HepG2 (cell line): ENCODE data around the gene HRG. TPM values are rescaled to one million over a fixed set of nuclear protein-coding genes. Genes with fewer than 3 reads are reported as not detected.

Experiments
- ATAC-seq: fragments of 200-7000 bp; cut with Tn5 transposase; 3 replicates; pipeline ENCODE4 v1.9.1; 2020; ENCODE audit warnings: mild to moderate bottlenecking, moderate library complexity
- BruUV-seq: library from RNA; stranded (reverse); fragments of 400-500 nt; replicated peaks from 2 replicates; lab custom pipeline; 2021; lab: Mats Ljungman, UMichigan
- CTCF ChIA-PET: fragments of 300-600 bp; formaldehyde crosslinking; extraction: SDS; loops from one replicate; lab custom pipeline; 2021; ENCODE audit warnings: low total read pairs, inconsistent platforms, low intra/inter-chr PET ratio; lab: Yijun Ruan, JAX
- POLR2A ChIA-PET: fragments of 350-600 bp; sonication (Branson Sonifier 250); formaldehyde crosslinking; loops from one replicate; lab custom pipeline; 2020; ENCODE audit warnings: antibody characterized with exemption, inconsistent platforms; lab: Yijun Ruan, JAX
- DNase-seq: peaks from one replicate; pipeline ENCODE4 v3.0.0-alpha.2; 2015; ENCODE audit warnings: low spot score
- FAIRE-seq: peaks from 3 replicates; lab custom pipeline; 2011; peaks lifted over from hg19 to GRCh38; lab: Jason Lieb, UNC
- H2AFZ ChIP-seq: one replicate; pipeline ENCODE4 v1.6.1; 2011; ENCODE audit warnings: low read length, inconsistent platforms
- H3K27ac ChIP-seq: fragments of 300-600 bp; 3 replicates; pipeline ENCODE4 v1.8.0; 2011; ENCODE audit warnings: mixed run types, mild to moderate bottlenecking, mixed read lengths, low read length, inconsistent platforms; ENCODE audit not compliant: insufficient read depth; ENCODE audit errors: extremely low read length
- H3K27me3 ChIP-seq, 2 experiments: fragments of 200-600 bp in 1 of 2; 2 replicates in 1 of 2; 3 replicates in 1 of 2; pipeline versions ENCODE4 v1.6.0 to v1.8.0; 2011; ENCODE audit warnings: low read length in 2 of 2, mild to moderate bottlenecking in 2 of 2, moderate library complexity in 2 of 2, inconsistent platforms in 1 of 2; ENCODE audit not compliant: insufficient read depth in 2 of 2, control insufficient read depth in 1 of 2
- H3K36me3 ChIP-seq, 2 experiments: fragments of 200-600 bp in 1 of 2; replicated peaks in 1 of 2; 2 replicates in 1 of 2; 3 replicates in 1 of 2; pipeline versions ENCODE4 v1.5.1 to v1.8.0; 2011; ENCODE audit warnings: low read length in 2 of 2, inconsistent platforms in 1 of 2; ENCODE audit not compliant: insufficient read depth in 2 of 2, control insufficient read depth in 1 of 2
- H3K4me1 ChIP-seq: 2 replicates; pipeline ENCODE4 v1.5.1; 2012; ENCODE audit warnings: low read length, inconsistent platforms; ENCODE audit not compliant: insufficient read depth
- H3K4me2 ChIP-seq: 2 replicates; pipeline ENCODE4 v1.6.0; 2011; ENCODE audit warnings: low read depth, low read length, inconsistent platforms
- H3K4me3 ChIP-seq, 3 experiments: fragments of 200-600 bp in 1 of 3; sonication (generic), shearing (Covaris generic) in 1 of 3; replicated peaks in 1 of 3; 2 replicates each; pipeline ENCODE4 v1.5.1; 2011 to 2016; ENCODE audit warnings: low read length in 3 of 3, inconsistent platforms in 2 of 3, low read depth in 2 of 3, mild to moderate bottlenecking in 2 of 3, control low read depth in 1 of 3, mixed read lengths in 1 of 3; ENCODE audit not compliant: insufficient read depth in 1 of 3
- H3K79me2 ChIP-seq: one replicate; pipeline ENCODE4 v1.6.1; 2011; ENCODE audit warnings: low read length, inconsistent platforms; ENCODE audit not compliant: insufficient read depth
- H3K9ac ChIP-seq: 2 replicates; pipeline ENCODE4 v1.6.0; 2011; ENCODE audit warnings: mild to moderate bottlenecking, low read depth, low read length, inconsistent platforms; ENCODE audit not compliant: insufficient read depth
- H3K9me3 ChIP-seq: 2 replicates; pipeline ENCODE4 v1.5.1; 2012; ENCODE audit warnings: mild to moderate bottlenecking, low read length
- H4K20me1 ChIP-seq: 2 replicates; pipeline ENCODE4 v1.6.0; 2011; ENCODE audit warnings: inconsistent platforms, mild to moderate bottlenecking, low read length, moderate library complexity; ENCODE audit not compliant: insufficient read depth
- ATF7-NPFF ChIP-seq: sonication (generic); formaldehyde crosslinking; IDR thresholded peaks from 2 replicates; pipeline ENCODE4 v1.8.1; 2023; ENCODE audit warnings: mild to moderate bottlenecking, low read depth, missing genetic modification reagents, moderate library complexity
- CREM ChIP-seq, 2 experiments: sonication (generic) in 1 of 2; formaldehyde crosslinking in 1 of 2; IDR thresholded peaks; 2 replicates each; pipeline versions ENCODE4 v1.4.0 to v1.6.1; 2016 to 2020; ENCODE audit warnings: antibody characterized with exemption in 1 of 2, mild to moderate bottlenecking in 1 of 2, missing genetic modification reagents in 1 of 2
- KMT2B ChIP-seq: IDR thresholded peaks from 2 replicates; pipeline ENCODE4 v1.6.1; 2016; ENCODE audit warnings: missing genetic modification reagents, missing compliant biosample characterization
- MAFF ChIP-seq: IDR thresholded peaks from 2 replicates; pipeline ENCODE4 v1.6.1; 2011; ENCODE audit warnings: low read depth, low read length, improper control_type of control experiment
- NR2C2 ChIP-seq: sonication (generic); formaldehyde crosslinking; IDR thresholded peaks from 2 replicates; pipeline ENCODE4 v1.4.0; 2020; ENCODE audit warnings: missing genetic modification reagents, mild to moderate bottlenecking, moderate library complexity, borderline replicate concordance
- PATZ1 ChIP-seq: sonication (generic); formaldehyde crosslinking; IDR thresholded peaks from 2 replicates; pipeline ENCODE4 v1.4.0; 2020; ENCODE audit warnings: missing genetic modification reagents
- TCF12 ChIP-seq, 2 experiments: fragments of 450-650 bp in 1 of 2; sonication (generic) in 1 of 2; formaldehyde crosslinking in 1 of 2; IDR thresholded peaks; 2 replicates each; pipeline versions ENCODE4 v1.6.1 to v1.8.0; 2017 to 2022; ENCODE audit warnings: antibody characterized with exemption in 1 of 2, mild to moderate bottlenecking in 1 of 2, missing genetic modification reagents in 1 of 2, moderate library complexity in 1 of 2
- ZC3H13 ChIP-seq: sonication (generic); formaldehyde crosslinking; IDR thresholded peaks from 2 replicates; pipeline ENCODE4 v1.8.1; 2023; ENCODE audit warnings: mild to moderate bottlenecking, missing genetic modification reagents, moderate library complexity
- ZNF235 ChIP-seq: sonication (generic); formaldehyde crosslinking; IDR thresholded peaks from 2 replicates; pipeline ENCODE4 v1.8.1; 2023; ENCODE audit warnings: mild to moderate bottlenecking, missing genetic modification reagents, borderline replicate concordance
- WGBS: methylation state at CpG from one replicate; pipeline ENCODE4 v1.1.6; 2017; ENCODE audit warnings: low lambda C conversion rate; 5-methylcytosine and 5-hydroxymethylcytosine counted together
- in situ Hi-C: cut with HindIII; loops from 2 replicates; pipeline ENCODE4 v1.10.0; 2017; ENCODE audit warnings: low pct_unique_long_range_greater_than_20kb; ENCODE audit not compliant: extremely low pct_ligation_motif_present
- intact Hi-C: fragments of 100-400 bp; cut with micrococcal nuclease; formaldehyde crosslinking; loops from one replicate; pipeline ENCODE4 v1.10.0; 2022; ENCODE audit not compliant: unreplicated experiment
- polyA plus RNA-seq, 8 experiments: library from polyadenylated mRNA; depleted of rRNA in 3 of 8; stranded (reverse) in 7 of 8; unstranded in 1 of 8; fragments of >200 nt; fragmentation: Illumina TruSeq in 4 of 8; extraction: Trizol in 4 of 8; gene quantifications; 2 replicates each; pipeline versions ENCODE4 v1.2.1 to v1.2.3, GENCODE V29; 2011 to 2016; ENCODE audit warnings: low read depth in 4 of 8, missing spikeins in 1 of 8, mixed read lengths in 1 of 8; ENCODE audit not compliant: insufficient read depth in 1 of 8
- total RNA-seq, 5 experiments: library from RNA; depleted of rRNA; stranded (reverse); fragments of >200 nt; fragmentation: Illumina TruSeq; extraction: Trizol; gene quantifications; 2 replicates each; pipeline ENCODE4 v1.2.3, GENCODE V29; 2016; ENCODE audit warnings: low read depth in 1 of 5
- TF ChIP-seq, protein P1 (sequence below): sonication (generic); formaldehyde crosslinking; IDR thresholded peaks from 2 replicates; pipeline ENCODE4 v1.5.0; 2020; ENCODE audit warnings: missing genetic modification reagents
- TF ChIP-seq, protein P2 (sequence below): sonication (generic); formaldehyde crosslinking; IDR thresholded peaks from 2 replicates; pipeline ENCODE4 v1.5.1; 2020; ENCODE audit warnings: missing genetic modification reagents, mild to moderate bottlenecking, borderline replicate concordance

HRG gene
- total and polyA plus RNA-seq, 2 of the 13 experiments (the other 11 are each of a cell fraction or from before 2014, with no cell fraction given), result 0.09 to 0.11 TPM

GRCh38 chr3:186705882-186706780, 40.3 kb downstream of the HRG start:
- FAIRE-seq, result no peak
- 37% methylated on average over 6 of the region's 6 CpGs for WGBS

GRCh38 chr3:186708983-186709679, 43.3 kb downstream of the HRG start:
- CTCF ChIA-PET, result no interaction called here
- 10% methylated on average over 6 of the region's 6 CpGs for WGBS
- Histone ChIP-seq H4K20me1 (no peaks in the 10 kb centered on the region), H3K36me3 (no peaks in the 10 kb centered on the region), H3K9ac (no peak overlapping the region), H2AFZ (no peak overlapping the region), H3K27ac (no peak overlapping the region), H3K4me3 (no peak overlapping the region), H3K4me1 (no peaks in the 10 kb centered on the region), H3K27me3 (peaks cover 0 to 4% of the 10 kb centered on the region in 2 experiments; a peak in 1 of 5 replicates), H3K79me2 (no peaks in the 10 kb centered on the region), H3K4me2 (no peak overlapping the region), H3K9me3 (no peaks in the 10 kb centered on the region)
- intact Hi-C loops (no loop called here), in situ Hi-C loops (no loop called here)
- FAIRE-seq (no peak), ATAC-seq (no peak), DNase-seq (no peak)
- TF ChIP-seq PATZ1 (no peak), KMT2B (no peak), CREM (IDR thresholded peaks at IDR 0.05) (no peak), CREM (CRISPR knock-in tag; IDR thresholded peaks at IDR 0.05) (no peak)
- TF ChIP-seq, protein P1, sequence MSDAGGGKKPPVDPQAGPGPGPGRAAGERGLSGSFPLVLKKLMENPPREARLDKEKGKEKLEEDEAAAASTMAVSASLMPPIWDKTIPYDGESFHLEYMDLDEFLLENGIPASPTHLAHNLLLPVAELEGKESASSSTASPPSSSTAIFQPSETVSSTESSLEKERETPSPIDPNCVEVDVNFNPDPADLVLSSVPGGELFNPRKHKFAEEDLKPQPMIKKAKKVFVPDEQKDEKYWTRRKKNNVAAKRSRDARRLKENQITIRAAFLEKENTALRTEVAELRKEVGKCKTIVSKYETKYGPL, result no peak
- no TSS peak for BruUV-seq
- POLR2A ChIA-PET, result no interaction called here

More at GRCh38 chr3:186705882-186706780, 40.3 kb downstream of the HRG start:
- POLR2A ChIA-PET, result no interaction called here
- Histone ChIP-seq H3K9ac (no peak overlapping the region), H3K27ac (no peak overlapping the region), H3K4me3 (no peak overlapping the region), H3K27me3 (peaks cover 0 to 4% of the 10 kb centered on the region in 2 experiments; a peak in 1 of 5 replicates), H3K9me3 (no peaks in the 10 kb centered on the region), H3K36me3 (no peaks in the 10 kb centered on the region), H3K79me2 (no peaks in the 10 kb centered on the region), H2AFZ (no peak overlapping the region), H3K4me2 (no peak overlapping the region), H4K20me1 (no peaks in the 10 kb centered on the region), H3K4me1 (no peaks in the 10 kb centered on the region)
- intact Hi-C loops, result no loop called here
- in situ Hi-C loops, result no loop called here
- BruUV-seq, result no TSS peak
- CTCF ChIA-PET, result no interaction called here
- TF ChIP-seq TCF12 (IDR thresholded peaks at IDR 0.05) (no peak), TCF12 (CRISPR knock-in tag; IDR thresholded peaks at IDR 0.05) (no peak), ATF7-NPFF (no peak), ZNF235 (no peak), ZC3H13 (CRISPR knock-in tag) (no peak), MAFF (no peak), NR2C2 (CRISPR knock-in tag) (no peak)
- TF ChIP-seq, protein P2, sequence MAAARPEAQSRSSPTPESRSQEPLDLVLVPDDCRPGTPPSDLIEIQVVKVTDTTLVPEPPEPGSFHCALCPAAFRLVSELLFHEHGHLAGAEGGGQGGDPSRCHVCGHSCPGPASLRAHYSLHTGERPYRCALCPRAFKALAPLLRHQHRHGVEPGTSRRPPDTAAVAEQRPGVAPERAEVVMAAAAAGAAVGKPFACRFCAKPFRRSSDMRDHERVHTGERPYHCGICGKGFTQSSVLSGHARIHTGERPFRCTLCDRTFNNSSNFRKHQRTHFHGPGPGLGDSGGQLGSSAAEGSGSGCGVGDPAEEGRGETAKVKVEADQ (CRISPR knock-in tag), result no peak
- ATAC-seq (no peak), DNase-seq (no peak)
